HK-2 (cell line): ENCODE measurements around the gene DPP9.
"Not testable (repeated sequence)": the region's sequence is repeated elsewhere in the genome, so short reads cannot be mapped to it uniquely, and the experiment has no call there.

Experiments used
- DNase-seq: peaks from one replicate; pipeline ENCODE4 v3.0.0-alpha.2; 2018; ENCODE audit not compliant: unreplicated experiment

The DPP9 gene

DNA sequence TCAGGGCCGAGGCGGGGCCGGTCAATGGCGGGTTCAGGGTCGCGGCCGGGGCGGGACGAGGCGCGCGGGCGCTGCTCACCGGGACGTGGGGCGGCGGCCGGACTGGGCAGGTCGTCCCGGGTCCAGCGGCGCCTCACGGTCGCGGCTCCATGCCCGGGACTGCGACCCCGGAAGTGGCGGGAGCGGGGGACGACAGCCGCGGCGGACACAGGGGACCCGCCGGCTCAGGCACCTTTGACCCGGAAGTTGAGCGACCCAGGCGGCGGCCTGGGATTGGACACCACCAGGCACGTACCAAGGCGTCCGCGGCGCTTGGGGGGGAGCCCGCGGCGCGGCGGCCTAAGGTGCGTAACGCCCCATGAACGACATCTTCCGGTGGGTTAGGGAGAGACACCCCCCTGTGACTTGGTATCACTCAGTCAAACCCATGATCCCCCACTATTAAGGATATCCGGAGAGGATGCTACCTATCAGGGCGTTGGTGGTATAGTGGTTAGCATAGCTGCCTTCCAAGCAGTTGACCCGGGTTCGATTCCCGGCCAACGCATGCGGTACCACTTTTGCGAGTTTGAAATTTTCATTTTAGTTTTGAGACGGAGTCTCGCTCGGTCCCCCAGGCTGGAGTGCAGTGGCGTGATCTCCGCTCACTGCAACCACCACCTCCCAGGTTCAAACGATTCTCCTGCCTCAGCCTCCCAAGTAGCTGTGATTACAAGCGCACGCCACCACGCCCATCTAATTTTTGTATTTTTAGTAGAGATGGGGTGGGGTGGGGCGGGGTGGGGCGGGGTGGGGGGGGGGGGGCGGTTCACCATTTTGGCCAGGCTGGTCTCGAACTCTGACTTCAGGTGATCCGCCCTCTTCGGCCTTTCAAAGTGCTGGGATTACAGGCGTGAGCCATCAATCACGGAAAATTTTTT lies at the start of gene DPP9:
TSS of gene DPP9 (minus strand) at position 248 of the 920 bp plus-strand sequence. CDS start 3,936 bp downstream, outside the sequence.
- peak; percentile 98 for DNase-seq

DNA sequence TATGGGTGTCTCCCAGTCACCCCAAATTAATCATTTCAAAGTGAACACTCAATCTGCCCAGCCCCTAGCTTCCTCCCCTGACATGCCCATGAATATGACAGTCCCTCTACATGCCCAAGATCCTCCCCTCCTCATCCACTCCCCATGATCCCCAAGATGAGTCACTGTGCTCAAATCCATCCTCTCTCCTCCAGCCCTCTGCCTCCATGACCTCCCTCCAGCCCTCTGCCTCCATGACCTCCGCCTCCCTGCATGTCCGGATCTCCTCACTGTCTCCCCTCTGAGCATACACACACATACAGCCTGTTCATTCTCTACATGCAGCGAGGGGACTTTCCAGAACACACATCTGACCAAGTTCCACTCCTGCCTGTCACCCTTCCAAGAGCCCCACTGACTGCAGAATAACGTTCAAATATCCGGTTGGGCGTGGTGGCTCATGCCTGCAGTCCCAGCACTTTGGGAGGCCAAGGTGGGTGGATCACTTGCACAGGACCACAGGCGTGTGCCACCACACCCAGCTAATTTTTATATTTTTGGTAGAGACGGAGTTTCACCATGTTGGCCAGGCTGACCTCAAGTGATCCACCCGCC lies 49.5 kb upstream of the DPP9 start:
- no peak for DNase-seq

DNA sequence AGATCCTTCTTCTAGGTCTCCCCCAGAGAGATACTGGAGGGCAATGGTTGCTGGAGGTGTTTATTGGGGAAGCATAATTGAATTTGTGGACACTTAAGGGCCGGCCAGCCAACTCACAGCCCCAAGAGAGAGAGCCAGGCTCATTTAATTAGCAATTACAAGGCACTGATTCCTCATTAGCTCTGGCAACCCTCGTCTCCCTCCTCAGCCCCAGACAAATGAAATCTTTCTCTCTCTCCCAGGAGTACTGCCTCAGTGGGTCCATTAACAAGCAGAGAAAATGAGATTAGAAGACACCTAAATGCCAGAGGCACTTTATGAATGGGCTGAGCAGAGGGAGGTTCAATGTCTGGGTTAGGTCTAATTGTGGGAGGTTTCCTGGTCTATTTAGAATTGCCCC lies 48.9 kb upstream of the DPP9 start:
- no peak for DNase-seq

DNA sequence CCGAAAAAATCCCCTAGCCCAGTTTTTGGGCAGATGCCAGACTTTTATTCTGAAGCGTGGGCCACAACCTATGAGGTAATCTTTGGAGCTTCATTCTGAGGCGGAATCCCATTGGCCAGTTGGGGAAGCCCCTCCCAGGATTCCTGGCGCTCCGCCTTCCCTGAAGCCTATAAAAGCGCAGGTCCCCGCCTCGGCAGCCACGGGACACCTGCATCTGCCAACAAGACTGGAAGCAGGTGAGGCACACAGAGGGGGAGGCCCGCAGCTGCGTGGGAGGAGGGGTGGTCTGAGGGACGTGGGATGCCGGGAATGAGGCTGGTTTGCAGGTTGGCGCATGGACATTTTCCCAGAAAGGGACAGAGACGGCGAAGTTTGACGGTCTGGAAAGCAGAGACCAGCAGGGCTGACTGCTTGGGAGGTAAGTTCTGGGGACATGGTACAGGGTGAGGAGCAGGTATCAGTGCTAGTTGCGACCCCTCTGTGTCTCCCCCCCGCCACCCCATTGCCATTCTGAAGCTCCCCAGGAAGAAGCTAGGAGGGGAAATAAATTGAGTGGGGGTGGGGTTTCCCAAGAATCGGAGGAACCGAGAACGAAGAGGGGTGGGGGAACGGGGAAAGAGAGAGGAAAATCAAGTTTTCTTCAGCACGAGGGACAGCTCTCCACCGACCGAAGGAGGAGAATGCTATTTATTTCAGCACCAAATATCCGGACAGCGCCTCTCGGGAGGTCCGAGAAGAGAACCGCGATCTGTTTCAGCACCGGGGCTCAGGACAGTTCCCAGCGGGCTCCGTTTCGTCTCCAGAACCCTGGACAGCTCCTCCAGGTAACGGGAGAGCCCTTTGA lies 45.5 kb upstream of the DPP9 start:
- peak; percentile 88 for DNase-seq

DNA sequence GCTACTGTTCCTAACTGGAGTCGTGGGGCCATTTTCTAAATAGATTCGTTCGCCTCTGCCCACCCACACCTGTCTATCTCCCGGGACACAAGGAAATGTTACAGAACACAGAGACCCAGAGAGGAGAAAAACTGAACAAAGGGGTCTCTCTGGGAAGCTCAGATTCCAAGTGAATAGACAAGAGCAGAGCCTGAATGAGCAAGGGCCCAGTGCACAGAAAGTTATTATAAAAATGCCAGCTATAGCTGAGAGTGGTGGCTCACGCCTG lies 40.7 kb upstream of the DPP9 start:
- DNase-seq: no peak

DNA sequence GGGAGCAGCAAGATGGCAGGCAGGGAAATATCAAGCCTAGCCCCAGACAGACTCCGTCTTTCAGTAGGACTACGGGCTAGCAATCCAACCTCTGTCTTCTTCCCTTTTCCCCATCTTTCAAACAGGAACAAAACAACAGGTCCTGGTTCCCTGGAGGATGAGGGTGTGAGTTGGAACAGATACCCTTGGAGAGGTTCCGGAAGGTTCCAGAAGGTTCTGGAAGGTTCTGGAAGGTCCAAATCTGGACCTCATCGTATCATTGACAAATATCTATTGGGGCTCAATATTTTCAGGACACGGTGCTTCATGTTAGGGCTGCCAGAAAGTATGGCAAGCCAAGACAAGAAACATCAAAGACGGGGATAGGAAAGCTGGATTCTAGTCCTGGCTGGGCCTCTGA lies 39.4 kb upstream of the DPP9 start:
- DNase-seq: no peak

DNA sequence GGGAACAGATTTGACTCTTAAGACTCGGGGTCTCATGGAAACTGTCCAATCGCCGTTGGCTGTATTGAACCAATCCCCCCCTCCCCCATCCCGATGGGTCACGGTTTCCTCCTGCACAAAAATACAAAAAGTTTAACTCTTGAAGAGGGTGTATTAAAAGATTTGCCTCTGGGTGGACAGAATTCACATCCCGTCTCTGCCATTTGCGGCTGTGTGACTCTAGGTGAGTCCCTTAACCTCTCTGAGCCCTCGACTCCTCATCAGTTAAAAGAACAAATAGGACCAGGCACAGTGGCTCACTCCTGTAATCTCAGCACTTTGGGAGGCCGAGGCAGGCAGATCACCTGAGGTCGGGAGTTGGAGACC lies 36.6 kb upstream of the DPP9 start:
- no peak for DNase-seq

DNA sequence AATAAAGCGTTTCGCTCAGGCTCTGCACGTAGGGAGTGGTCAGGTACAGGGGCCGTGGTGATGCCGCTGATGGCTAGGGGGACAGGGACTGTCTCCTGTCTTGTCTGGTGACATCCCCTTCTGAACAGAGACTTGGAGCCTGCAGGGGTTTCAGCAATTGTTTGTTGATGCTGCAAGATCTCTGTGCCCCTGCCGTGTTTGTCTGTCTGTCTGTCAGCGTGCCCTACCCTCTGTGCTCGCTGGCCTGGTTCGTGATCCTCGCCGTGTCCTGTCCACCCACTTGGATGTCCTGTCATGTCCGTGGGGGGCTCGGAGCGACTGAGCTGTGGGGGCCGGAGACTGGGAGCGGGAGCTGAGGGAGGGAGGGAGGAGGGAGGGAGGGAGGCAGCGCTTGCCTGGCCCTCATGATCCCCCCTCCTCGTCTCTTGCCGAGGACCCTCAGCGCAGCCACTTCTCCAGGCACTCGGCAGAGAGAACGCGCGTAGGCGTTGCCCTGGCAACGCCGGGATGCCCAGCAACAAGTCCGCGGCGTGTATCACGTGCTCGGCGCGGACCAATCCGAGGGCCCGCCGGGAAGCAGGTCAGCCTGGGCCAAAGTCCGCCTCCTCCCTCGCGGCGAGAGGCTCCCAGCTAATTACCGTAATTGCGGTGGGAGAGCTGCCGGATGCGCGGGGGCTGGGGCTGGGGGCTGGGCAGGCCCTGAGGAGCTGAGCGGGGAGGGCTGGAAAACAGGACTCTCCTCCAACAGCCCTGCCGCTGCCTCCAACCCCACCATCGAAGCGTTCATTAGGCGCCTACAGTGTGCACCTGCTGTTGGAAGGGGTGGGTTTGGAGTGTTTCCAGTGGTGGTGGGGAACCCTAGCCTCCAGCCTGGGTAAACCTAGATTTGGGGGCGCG lies 36.0 kb upstream of the DPP9 start:
- peak; percentile 81 for DNase-seq

DNA sequence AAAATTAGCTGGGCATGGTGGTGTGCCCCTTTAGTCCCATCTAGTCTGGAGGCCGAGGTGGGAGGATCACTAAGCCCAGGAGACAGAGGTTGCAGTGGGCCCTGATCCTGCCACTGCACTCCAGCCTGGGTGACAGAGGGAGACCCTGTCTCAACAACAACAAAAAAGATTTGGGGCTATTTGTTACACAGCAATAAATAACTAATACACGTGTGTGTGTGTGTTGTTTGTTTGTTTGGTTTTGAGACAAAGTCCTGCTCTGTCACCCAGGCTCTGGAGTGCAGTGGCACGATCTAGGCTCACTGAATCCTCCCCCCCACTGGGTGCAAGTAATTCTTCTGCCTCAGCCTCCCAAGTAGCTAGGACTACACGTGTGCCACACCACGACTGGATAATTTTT lies 35.0 kb upstream of the DPP9 start:
- DNase-seq: no peak

DNA sequence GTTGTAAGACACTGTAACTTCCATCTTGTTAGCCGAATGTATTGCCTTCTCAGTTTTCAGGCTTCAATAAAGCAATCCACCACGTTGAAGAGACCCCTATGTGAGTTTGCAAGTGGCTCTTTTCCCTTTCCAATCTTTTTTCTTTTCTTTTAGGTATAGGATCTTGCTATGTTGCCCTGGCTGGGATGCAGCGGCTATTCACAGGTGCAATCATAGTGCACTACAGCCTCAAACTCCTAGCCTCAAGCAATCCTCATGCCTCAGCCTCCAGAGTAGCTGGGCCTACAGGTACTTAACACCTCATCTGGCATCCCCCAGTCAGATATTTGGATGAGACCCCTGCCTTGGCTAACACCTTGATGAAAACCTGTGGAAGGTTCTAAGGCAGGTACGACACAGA lies 34.4 kb upstream of the DPP9 start:
- no peak for DNase-seq

DNA sequence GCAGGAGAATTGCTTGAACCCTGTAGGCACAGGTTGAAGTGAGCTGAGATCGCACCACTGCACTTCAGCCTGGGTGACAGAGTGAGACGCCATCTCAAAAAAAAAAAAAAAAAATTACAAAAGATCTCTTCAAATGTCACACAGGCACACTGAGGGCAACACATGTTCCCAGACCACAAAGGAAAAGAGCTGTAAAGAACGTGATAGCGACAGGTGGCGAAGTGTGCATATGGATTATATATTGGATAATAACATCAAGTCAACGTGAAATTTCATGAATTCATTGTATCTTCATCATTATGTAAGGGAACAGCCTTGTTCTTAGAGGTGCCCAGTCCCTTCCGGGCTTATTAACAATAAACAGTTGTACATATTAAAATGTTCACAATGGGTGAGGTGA lies 31.8 kb upstream of the DPP9 start:
- DNase-seq: no peak

DNA sequence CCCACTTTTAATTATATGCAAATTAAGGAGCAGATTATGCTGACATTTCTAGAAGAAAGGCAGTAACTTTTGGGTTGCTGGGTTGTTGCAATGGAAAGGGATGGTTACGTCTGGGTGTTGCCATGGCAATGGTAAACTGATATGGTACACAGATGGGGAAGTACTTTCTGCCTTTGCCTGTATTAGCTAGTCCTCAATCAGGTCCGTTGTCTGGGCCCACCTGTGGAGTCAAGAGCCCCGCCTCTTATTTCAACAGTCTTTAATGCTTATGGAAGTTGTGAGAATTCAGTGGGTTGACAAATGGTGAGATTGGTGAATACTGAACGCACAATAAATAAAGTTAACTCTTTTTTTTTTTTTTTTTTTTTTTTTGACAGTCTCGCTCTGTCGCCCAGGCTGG lies 30.6 kb upstream of the DPP9 start:
- DNase-seq: no peak

DNA sequence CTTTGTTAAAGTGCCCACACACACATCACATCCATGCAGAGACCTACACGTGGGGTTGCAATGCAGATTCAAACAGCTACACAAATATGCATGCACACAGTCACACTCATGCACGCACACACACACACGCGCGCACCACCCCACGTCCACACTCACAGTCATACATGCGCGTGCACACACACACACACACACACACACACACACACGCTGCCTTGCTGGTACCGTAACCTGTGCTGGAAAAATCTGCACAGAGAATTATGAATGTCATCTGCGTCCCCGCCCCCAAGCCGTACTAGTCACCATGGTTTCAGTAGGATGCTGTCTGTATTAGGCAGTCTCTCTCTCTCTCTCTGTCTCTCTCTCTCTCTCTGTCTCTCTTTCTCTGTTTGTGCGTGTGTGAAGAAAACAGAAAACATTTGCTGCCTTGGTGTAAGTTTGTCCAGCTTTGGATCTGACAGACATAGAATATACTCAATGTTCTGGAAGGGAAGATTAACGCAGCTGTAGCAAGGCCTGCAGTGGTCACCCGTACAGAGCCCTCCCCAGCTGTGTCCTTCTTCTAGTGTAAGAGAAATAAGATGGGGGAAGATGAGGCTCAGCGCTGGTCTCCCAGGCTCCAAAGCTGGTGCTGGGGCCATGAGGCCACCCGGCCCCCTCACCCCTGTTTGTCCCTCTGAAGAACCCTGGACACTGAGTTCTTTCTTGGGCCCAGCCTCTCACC lies 26.4 kb upstream of the DPP9 start:
- no peak for DNase-seq

DNA sequence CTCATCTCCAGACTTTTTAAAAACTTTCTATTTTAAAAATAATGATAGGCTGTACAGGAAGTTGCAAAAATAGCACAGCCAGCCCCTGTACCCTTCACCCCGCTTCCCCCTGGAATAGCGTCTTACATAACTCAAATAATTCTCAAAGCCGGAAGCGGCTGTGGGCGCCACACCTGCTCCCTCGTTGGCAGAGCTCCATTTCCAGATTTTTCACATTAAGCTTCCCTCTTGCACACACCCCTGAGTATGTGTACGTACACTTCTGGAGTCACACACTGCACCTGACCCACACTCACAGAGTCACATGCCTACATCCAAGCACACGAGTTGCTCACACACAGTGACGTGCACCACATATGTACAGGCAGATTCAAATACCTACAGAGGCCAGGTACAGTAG lies 24.9 kb upstream of the DPP9 start:
- no peak for DNase-seq

DNA sequence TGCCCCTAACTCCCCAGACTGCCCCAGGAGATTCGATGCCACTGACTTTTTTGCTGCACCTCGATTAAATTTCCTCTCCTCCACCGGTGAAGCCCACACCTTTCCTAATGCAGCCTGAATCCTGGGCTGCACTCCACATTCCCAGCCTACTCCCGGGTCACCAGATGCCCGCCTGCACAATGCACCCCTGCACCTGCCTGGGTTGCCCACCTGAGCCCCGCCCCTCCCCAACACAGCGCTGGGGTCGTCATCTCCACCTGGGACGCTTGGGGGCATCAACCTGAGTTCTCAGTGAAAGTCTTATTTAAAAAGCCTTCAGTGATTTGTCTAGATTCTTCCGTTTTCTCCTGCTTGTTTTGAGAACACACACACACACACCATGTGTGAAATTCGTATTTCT lies 24.5 kb upstream of the DPP9 start:
- no peak for DNase-seq

DNA sequence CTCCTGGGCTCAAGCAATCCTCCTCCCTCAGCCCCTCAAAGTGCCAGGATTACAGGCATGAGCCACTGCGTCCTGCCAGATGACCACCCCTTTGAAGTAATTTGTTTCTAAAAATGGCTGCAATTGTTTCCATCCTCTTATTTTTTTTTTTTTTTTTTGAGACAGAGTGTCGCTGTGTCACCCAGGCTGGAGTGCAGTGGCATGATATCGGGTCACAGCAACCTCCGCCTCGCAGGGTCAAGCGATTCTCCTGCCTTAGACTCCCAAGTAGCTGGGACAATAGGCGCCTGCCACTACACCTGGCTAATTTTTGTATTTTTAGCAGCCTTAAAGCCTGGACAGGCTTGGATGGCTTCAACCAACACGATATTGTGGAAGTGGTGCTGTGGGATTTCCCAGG lies 22.3 kb upstream of the DPP9 start:
- DNase-seq: no peak

DNA sequence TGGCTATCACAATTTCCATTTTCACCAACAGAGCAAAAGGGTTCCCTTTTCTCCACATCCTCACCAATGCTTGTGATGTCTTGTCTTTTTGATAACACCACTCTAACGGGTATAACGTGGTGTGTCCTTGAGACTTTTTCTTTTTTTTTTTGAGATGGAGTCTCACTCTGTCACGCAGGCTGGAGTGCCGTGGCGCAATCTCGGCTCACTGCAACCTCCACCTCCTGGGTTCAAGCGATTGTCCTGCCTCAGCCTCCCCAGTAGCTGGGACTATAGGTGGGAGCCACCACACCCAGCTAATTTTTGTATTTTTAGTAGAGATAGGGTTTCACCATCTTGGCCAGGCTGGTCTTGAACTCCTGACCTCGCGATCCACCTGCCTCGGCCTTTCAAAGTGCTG lies 21.5 kb upstream of the DPP9 start:
- DNase-seq: not testable (repeated sequence)

DNA sequence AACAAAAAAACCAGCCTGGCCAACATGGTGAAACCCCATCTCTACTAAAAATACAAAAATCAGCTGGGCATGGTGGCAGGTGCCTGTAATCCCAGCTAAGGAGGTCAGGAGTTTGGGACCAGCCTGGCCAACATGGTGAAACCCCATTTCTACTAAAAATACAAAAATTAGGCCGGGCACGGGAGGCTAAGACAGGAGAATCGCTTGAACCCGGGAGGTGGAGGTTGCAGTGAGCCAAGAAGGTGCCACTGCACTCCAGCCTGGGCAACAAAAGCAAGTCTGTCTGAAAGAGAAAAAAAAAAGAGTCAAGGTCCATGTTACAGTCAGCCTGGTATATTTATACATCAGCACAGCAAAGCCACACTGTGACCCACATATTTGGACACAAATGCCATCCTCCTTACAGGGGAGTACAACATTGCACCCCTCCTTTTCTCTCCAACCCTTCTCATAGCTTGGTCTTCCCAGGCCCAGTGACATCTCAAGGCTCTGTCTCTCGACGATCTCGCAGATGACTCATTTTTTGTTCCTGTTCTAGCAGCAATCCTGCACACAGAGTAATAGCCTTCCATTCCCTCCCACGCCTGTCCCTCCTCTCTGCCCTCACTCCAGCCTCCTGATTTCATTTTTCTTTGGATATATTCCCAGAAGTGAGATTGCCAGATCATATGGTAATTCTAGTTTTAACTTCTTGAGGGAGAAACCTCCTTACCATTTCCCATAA lies 21.0 kb upstream of the DPP9 start:
- DNase-seq: peak; percentile 17

DNA sequence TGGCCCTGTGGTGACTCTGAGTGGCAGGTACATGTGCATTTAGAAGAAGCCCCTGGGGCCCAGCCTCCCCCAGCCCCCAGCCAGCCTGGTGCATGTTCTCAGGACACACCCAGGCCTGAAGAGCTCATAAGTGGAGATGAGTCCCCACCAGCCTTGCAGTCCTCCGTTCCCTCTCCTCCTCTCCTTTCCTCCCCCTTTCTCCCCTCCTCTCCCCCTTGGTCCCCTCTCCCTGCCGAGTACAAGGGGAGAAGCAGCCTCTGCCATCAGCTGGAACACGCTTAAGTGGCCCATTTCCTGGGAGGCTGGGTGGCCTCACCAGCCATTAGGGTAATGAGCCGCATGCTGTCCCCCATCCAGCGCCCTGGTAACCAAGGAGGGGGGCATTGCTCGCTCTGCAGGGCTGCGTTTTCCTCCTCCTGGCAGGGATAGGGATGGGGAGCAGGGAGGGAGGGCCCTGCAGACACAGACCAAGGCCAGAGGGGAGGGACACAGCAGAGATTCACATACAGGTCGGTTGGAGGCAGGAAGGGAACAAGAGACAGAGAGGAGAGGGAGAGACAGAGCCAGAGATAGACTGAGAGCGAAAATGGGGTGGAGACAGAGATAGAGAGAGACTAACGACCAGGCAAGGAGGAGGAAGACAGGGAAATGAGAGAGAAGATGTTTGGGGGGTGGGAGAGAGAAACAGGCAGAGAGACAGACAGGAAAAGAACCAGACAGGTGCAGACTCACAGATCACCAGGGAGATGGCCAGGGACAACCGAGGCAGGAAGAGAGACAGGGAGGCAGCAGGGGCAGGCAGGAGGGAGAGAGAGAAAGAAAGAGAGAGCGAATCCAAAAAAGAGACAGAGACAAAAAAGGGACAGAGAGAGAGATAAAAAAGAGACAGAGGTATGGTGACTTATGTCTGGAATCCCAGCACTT lies 19.3 kb upstream of the DPP9 start:
- DNase-seq: no peak
